Neural cell (in vitro differentiated cells): Measurements from ENCODE around the gene KLKB1. TPM values are rescaled to one million over a fixed set of nuclear protein-coding genes. Genes with fewer than 3 reads are reported as not detected.

Source experiments
- H2AFZ ChIP-seq: fragments of 200-600, 300-800 bp; sonication (generic), shearing (Covaris generic); 2 replicates; pipeline ENCODE4 v1.6.0; 2014; ENCODE audit warnings: low read depth, mild to moderate bottlenecking, antibody characterized with exemption, low read length, moderate library complexity
- H3F3A ChIP-seq: fragments of 200-600 bp; shearing (Covaris generic); 2 replicates; pipeline ENCODE4 v1.6.1; 2016; ENCODE audit warnings: mild to moderate bottlenecking, moderate library complexity, mixed read lengths, antibody characterized with exemption, low read length; ENCODE audit not compliant: insufficient read depth, poor library complexity, severe bottlenecking
- H3K27ac ChIP-seq: fragments of 200-600, 300-800 bp; sonication (generic), shearing (Covaris generic); 2 replicates; pipeline ENCODE4 v1.5.1; 2014; ENCODE audit warnings: mild to moderate bottlenecking, low read length, moderate library complexity
- H3K27me3 ChIP-seq: fragments of 300-800, 200-600 bp; sonication (generic), shearing (Covaris generic); 2 replicates; pipeline ENCODE4 v1.6.0; 2014; ENCODE audit warnings: mild to moderate bottlenecking, low read depth, low read length, moderate library complexity; ENCODE audit not compliant: insufficient read depth
- H3K36me3 ChIP-seq: fragments of 300-800, 200-600 bp; sonication (generic), shearing (Covaris generic); 2 replicates; pipeline ENCODE4 v1.5.1; 2014; ENCODE audit warnings: mild to moderate bottlenecking, antibody characterized with exemption, low read length, moderate library complexity; ENCODE audit not compliant: insufficient read depth
- H3K4me2 ChIP-seq: fragments of 300-800, 200-600 bp; sonication (generic), shearing (Covaris generic); 2 replicates; pipeline ENCODE4 v1.6.0; 2014; ENCODE audit warnings: mild to moderate bottlenecking, low read length
- H3K4me3 ChIP-seq: fragments of 300-800, 200-600 bp; sonication (generic), shearing (Covaris generic); 2 replicates; pipeline ENCODE4 v1.5.1; 2014; ENCODE audit warnings: mild to moderate bottlenecking, low read length, moderate library complexity
- H3K79me2 ChIP-seq: fragments of 200-600 bp; shearing (Covaris generic); replicated peaks from 2 replicates; pipeline ENCODE4 v1.6.0; 2014; ENCODE audit warnings: mild to moderate bottlenecking, low read length, moderate library complexity; ENCODE audit not compliant: insufficient read depth
- H3K9ac ChIP-seq: fragments of 300-800, 200-600 bp; sonication (generic), shearing (Covaris generic); 2 replicates; pipeline ENCODE4 v1.6.1; 2016; ENCODE audit warnings: mild to moderate bottlenecking, low read length, mixed read lengths
- H3K9me2 ChIP-seq: fragments of 200-600 bp; shearing (Covaris generic); 2 replicates; pipeline ENCODE4 v1.6.1; 2016; ENCODE audit warnings: mild to moderate bottlenecking, low read length, mixed read lengths; ENCODE audit not compliant: insufficient read depth
- H3K9me3 ChIP-seq: fragments of 200-600, 300-800 bp; sonication (generic), shearing (Covaris generic); 2 replicates; pipeline ENCODE4 v1.6.1; 2016; ENCODE audit warnings: mild to moderate bottlenecking, mixed run types, low read length, moderate library complexity, mixed read lengths
- H4K20me1 ChIP-seq: fragments of 200-600 bp; shearing (Covaris generic); 2 replicates; pipeline ENCODE4 v1.6.1; 2016; ENCODE audit warnings: mild to moderate bottlenecking, mixed run types; ENCODE audit not compliant: insufficient read depth
- CTCF ChIP-seq: fragments of 450-650 bp; IDR thresholded peaks from 2 replicates; pipeline ENCODE4 v1.5.1; 2014; ENCODE audit warnings: antibody characterized with exemption, mild to moderate bottlenecking, moderate library complexity; ENCODE audit not compliant: poor library complexity, severe bottlenecking
- EP300 ChIP-seq: fragments of 450-650 bp; conservative IDR thresholded peaks from 2 replicates; pipeline ENCODE4 v1.6.1; 2014; ENCODE audit warnings: antibody characterized with exemption, mild to moderate bottlenecking, moderate library complexity; ENCODE audit not compliant: poor library complexity, severe bottlenecking
- EZH2 ChIP-seq: fragments of 200-600, 300-800 bp; shearing (Covaris generic), sonication (generic); IDR thresholded peaks from 2 replicates; pipeline ENCODE4 v1.6.1; 2014; ENCODE audit warnings: antibody characterized with exemption, low read length, borderline replicate concordance, mild to moderate bottlenecking; ENCODE audit not compliant: insufficient read depth, poor library complexity, severe bottlenecking
- MXI1 ChIP-seq: fragments of 450-650 bp; conservative IDR thresholded peaks from 2 replicates; pipeline ENCODE4 v1.6.1; 2014; ENCODE audit warnings: antibody characterized with exemption, mild to moderate bottlenecking; ENCODE audit not compliant: poor library complexity, severe bottlenecking
- POLR2AphosphoS5 ChIP-seq: IDR thresholded peaks from 2 replicates; pipeline ENCODE4 v1.6.1; 2012
- RAD21 ChIP-seq: fragments of 450-650 bp; conservative IDR thresholded peaks from 2 replicates; pipeline ENCODE4 v1.6.1; 2014; ENCODE audit warnings: antibody characterized with exemption, mild to moderate bottlenecking, moderate library complexity
- REST ChIP-seq: IDR thresholded peaks from 2 replicates; pipeline ENCODE4 v1.6.1; 2012; ENCODE audit warnings: borderline replicate concordance
- SMC3 ChIP-seq: fragments of 450-650 bp; conservative IDR thresholded peaks from 2 replicates; pipeline ENCODE4 v1.6.1; 2014; ENCODE audit warnings: antibody characterized with exemption, mild to moderate bottlenecking, moderate library complexity; ENCODE audit not compliant: poor library complexity
- TAF1 ChIP-seq: IDR thresholded peaks from 2 replicates; pipeline ENCODE4 v1.6.1; 2012; ENCODE audit warnings: low read depth
- polyA plus RNA-seq: library from polyadenylated mRNA; depleted of rRNA; stranded (reverse); fragments of >200 nt; gene quantifications from 2 replicates; pipeline ENCODE4 v1.2.3, GENCODE V29; 2014

The KLKB1 gene
- polyA plus RNA-seq, 1 donor from 2014 or later, result not detected

GRCh38 chr4:186294160-186294559, 66.9 kb downstream of the KLKB1 start:
- Histone ChIP-seq H3K4me3 (no peak overlapping the region), H3K36me3 (no peaks in the 10 kb centered on the region), H3K4me2 (no peak overlapping the region), H3K27ac (no peak overlapping the region), H3K9me2 (no peaks in the 10 kb centered on the region), H3K27me3 (no peaks in the 10 kb centered on the region), H3K9ac (no peak overlapping the region), H3F3A (no peaks in the 10 kb centered on the region), H3K79me2 (no peaks in the 10 kb centered on the region), H3K9me3 (no peaks in the 10 kb centered on the region), H4K20me1 (no peaks in the 10 kb centered on the region), H2AFZ (no peak overlapping the region)
- no peak for TF ChIP-seq REST
- TF ChIP-seq MXI1, result no peak
- no peak for TF ChIP-seq RAD21
- TF ChIP-seq EP300, result no peak
- no peak for TF ChIP-seq EZH2
- TF ChIP-seq CTCF, result no peak
- no peak for TF ChIP-seq SMC3
- TF ChIP-seq POLR2AphosphoS5, result no peak
- TF ChIP-seq TAF1, result no peak

GRCh38 chr4:186296481-186296880, 69.2 kb downstream of the KLKB1 start:
- Histone ChIP-seq H3K4me3 (no peak overlapping the region), H3K27me3 (no peaks in the 10 kb centered on the region), H3K36me3 (no peaks in the 10 kb centered on the region), H3K9me3 (no peaks in the 10 kb centered on the region), H3K27ac (no peak overlapping the region), H3K9ac (no peak overlapping the region), H2AFZ (no peak overlapping the region), H3F3A (no peaks in the 10 kb centered on the region), H3K4me2 (no peak overlapping the region), H3K9me2 (no peaks in the 10 kb centered on the region), H4K20me1 (no peaks in the 10 kb centered on the region), H3K79me2 (no peaks in the 10 kb centered on the region)
- TF ChIP-seq EP300 (peak; percentile 40), REST (no peak)
